Spinal cord (tissue), 10 donors: Measurements from ENCODE around the gene ST3GAL3. TPM values are rescaled to one million over a fixed set of nuclear protein-coding genes. Genes with fewer than 3 reads are reported as not detected.

Experiments
- DNase-seq, 6 donors: peaks; one replicate each; pipeline versions ENCODE4 v3.0.0 to v3.0.0-alpha.2; 2013 to 2015; ENCODE audit warnings: low spot score in 6 of 6, low read depth in 4 of 6
- H3K27ac ChIP-seq: one replicate; pipeline ENCODE4 v1.5.1; 2013; ENCODE audit warnings: low read depth, low read length, control low read depth
- H3K27me3 ChIP-seq: one replicate; pipeline ENCODE4 v1.6.1; 2013; ENCODE audit warnings: low read length; ENCODE audit not compliant: control insufficient read depth, insufficient read depth
- H3K36me3 ChIP-seq: one replicate; pipeline ENCODE4 v1.6.1; 2013; ENCODE audit warnings: low read length; ENCODE audit not compliant: control insufficient read depth, insufficient read depth
- H3K4me1 ChIP-seq: one replicate; pipeline ENCODE4 v1.6.1; 2013; ENCODE audit warnings: low read length; ENCODE audit not compliant: control insufficient read depth, insufficient read depth
- H3K4me3 ChIP-seq: one replicate; pipeline ENCODE4 v1.5.1; 2013; ENCODE audit warnings: low read depth, low read length, control low read depth
- H3K9me3 ChIP-seq: one replicate; pipeline ENCODE4 v1.6.1; 2013; ENCODE audit warnings: low read length; ENCODE audit not compliant: control insufficient read depth, insufficient read depth
- WGBS: methylation state at CpG from one replicate; pipeline ENCODE4 v1.1.5; 2013; ENCODE audit warnings: missing lambda C conversion rate; ENCODE audit not compliant: insufficient coverage; 5-methylcytosine and 5-hydroxymethylcytosine counted together
- polyA plus RNA-seq, 2 donors: library from polyadenylated mRNA; unstranded; fragments of 120-200 nt; gene quantifications; one replicate each; pipeline ENCODE4 v1.2.1, GENCODE V29; 2013; ENCODE audit not compliant: insufficient read length in 2 of 2
- total RNA-seq, 2 donors: library from RNA; depleted of rRNA in 1 of 2; stranded (reverse); fragments of 120-200 nt in 1 of 2; fragments of >200 nt in 1 of 2; gene quantifications; one replicate each; pipeline versions ENCODE4 v1.2.3 to v1.2.4, GENCODE V29; 2013 to 2014
- donor health status: healthy.

ST3GAL3 gene
- total and polyA plus RNA-seq, 4 donors, result 29.6 to 71.0 (median 52.9) TPM

DNA sequence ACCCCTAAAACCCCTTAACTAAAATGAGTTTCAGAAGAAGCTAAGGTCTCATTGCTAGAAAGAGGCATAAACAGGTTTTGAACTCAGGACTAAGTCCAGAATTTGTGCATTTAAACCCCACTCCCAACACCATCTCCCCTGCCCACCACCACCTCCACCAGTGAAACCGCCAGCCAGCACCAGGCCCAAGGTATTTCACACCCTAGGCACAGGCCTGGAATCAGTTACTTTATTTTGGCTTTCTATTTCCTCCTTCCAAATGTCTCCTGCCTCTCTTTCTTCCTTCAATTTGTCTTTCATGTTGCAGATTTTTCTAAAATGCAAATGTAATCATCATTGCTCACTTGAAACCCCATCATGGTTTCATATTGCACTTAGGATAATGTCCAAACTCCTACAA lies 237.5 kb downstream of the ST3GAL3 start:
- WGBS, result 100% methylated on average over 1 of the region's 1 CpG
- H3K4me1 ChIP-seq, result peaks cover 46% of the 10 kb centered on the region
- H3K27ac ChIP-seq, result no peak overlapping the region
- no peaks in the 10 kb centered on the region for H3K27me3 ChIP-seq
- DNase-seq, result no peak
- no peaks in the 10 kb centered on the region for H3K9me3 ChIP-seq
- peaks cover 9% of the 10 kb centered on the region for H3K36me3 ChIP-seq
- H3K4me3 ChIP-seq, result no peak overlapping the region

DNA sequence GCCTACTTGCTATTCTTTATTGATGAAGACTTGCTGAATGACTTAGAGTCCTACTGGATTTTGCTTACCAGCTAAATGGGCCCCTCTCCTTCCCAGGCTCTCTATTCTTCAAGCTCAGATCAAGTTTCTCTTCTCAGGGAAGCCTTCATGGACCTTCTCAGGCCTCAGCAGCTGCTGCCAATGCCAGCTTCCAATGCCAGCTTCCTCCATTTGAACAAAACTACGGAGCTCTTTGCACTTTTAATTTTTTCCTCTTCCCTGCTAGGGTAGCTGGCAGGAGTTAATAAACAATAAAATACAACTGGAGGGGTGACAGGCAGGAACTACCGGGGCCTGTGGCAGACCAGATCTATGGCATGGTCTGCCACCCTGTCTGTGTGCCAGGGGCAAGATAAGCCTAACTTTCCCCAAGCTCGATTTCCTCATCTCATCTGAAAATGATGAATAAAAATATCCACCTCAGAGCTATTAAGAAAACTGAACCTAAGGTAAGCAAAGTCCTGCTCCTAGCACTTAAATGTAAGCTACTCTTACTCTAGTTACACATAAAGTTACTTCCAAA lies 238.4 kb downstream of the ST3GAL3 start:
- Histone ChIP-seq H3K4me1 (peaks cover 48% of the 10 kb centered on the region), H3K27me3 (no peaks in the 10 kb centered on the region), H3K36me3 (peaks cover 16% of the 10 kb centered on the region), H3K9me3 (no peaks in the 10 kb centered on the region), H3K4me3 (peak overlapping the region; percentile 93), H3K27ac (peak overlapping the region; percentile 93)
- WGBS, result 0% methylated on average over 2 of the region's 3 CpGs
- DNase-seq, result no peak

DNA sequence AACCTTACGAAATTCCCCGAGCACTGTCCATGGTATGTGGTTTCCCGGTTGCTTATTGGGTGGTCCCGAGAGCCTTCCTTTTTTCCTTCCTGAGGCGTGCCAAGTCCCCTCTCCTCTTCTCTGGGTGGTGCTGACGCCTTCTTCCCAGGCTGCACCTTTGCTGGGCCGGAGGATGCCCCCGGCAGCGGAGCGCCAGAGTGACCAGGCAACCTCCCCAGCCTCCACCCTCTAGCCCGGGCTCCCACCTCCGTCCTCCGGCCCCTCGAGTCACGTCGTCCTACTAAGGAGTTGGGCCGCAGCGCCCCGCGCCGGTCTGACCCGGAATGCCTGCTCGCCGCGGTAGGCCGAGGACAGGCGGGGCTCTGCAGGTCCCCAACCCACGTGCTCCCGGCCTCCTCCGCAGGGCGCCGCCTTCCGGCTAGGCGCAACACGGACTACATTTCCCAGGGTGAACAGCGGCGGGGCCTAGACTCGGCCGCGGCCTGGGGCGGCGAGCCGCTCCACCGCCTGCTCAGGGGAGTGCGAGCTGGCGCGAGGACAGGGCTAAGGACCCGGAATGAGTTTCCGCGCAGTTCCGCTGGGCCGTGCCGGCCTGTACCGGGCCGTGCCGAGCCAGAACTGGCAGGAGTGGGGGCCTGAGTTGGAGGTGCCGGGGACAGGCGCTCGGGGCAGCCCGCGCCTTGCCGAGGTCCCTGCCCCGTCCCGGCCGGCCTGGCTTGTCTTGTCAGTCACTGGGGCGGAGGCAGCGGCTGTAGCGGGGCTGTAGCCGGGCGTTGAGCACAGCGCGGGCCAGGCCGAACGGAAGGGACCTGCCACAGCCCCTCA lies 239.1 kb downstream of the ST3GAL3 start, which contains the start of gene IPO13:
Gene IPO13, plus strand, starts transcription at position 715 of the 825 bp plus-strand sequence. CDS start 651 bp downstream, outside the sequence.
- H3K9me3 ChIP-seq, result no peaks in the 10 kb centered on the region
- peak; percentile 89 to 98 (median 92) for DNase-seq
- peaks cover 48% of the 10 kb centered on the region for H3K4me1 ChIP-seq
- peaks cover 21% of the 10 kb centered on the region for H3K36me3 ChIP-seq
- no peaks in the 10 kb centered on the region for H3K27me3 ChIP-seq
- H3K4me3 ChIP-seq, result peak within 1 kb of the TSS; percentile 93
- WGBS, result under 1% methylated on average over 74 of the region's 74 CpGs
- peak within 1 kb of the TSS; percentile 93 for H3K27ac ChIP-seq

DNA sequence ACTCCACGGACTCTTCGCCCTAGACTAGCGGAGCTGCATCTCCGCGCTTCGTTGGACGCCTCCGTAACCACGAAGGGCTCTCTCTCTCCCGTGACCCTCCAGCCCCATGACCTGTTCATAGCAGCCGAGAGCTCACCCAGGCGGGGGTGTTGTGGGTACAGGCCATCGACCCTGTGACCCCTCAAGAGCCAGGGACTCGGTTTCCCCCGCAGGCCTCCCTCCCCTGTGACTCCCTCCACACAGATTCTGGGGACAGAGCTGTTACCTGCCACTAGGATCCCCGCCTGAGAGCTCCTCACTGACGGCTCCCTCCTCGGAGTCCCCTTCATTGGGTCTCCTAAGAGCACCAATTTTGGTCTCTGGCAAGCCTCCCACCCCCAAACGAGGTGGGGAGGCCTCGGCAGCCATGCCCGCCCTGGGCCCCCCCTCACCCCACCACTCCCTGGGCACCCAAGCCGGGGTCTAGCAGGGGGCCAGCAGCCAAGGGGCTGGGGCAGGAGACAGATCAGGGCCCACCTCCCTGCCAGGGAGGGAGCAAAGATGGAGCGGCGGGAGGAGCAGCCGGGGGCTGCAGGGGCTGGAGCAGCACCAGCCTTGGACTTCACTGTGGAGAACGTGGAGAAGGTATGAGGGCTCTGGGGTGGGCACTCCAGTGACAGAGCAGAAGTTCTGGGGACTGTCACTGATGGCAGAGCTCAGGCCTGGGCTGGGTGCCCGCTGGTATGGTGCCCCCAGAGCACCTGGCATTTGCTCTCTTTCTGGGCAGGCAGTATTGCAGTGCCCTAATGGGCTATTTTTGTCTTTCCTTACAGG lies 239.9 kb downstream of the ST3GAL3 start:
- Histone ChIP-seq H3K4me1 (peaks cover 48% of the 10 kb centered on the region), H3K4me3 (peak overlapping the region; percentile 93), H3K27ac (peak overlapping the region; percentile 93), H3K27me3 (no peaks in the 10 kb centered on the region), H3K9me3 (no peaks in the 10 kb centered on the region), H3K36me3 (peaks cover 21% of the 10 kb centered on the region)
- no peak for DNase-seq
- WGBS, result 5% methylated on average over 20 of the region's 27 CpGs

DNA sequence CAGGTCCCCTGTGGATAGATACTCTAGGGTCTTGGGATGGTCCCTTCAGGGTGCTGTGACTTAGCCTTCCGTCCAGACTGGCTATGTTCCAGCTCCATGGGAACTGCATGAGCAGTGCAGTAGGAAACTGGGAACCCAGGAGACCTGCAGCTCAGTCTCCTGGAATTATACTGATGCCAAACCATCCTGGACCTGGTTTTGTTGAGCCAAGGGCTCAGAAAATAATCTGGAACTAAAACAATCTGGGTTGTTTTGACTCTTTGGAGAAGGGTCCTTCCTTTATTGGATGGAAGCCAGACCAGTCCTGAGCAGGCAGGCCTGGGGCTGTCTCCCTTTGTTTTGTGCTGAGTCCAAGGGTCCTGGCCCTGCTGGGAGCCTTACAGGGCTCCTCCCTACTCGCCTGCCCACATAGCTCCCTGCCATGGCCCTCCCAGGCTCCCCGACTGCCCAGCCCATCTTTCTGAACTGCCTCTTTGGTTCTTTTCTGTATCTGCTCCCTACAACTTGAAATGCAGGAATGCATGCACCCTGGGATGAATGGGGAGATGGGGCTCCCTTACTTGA lies 240.6 kb downstream of the ST3GAL3 start:
- peaks cover 50% of the 10 kb centered on the region for H3K4me1 ChIP-seq
- no peaks in the 10 kb centered on the region for H3K27me3 ChIP-seq
- peak overlapping the region; percentile 25 for H3K27ac ChIP-seq
- peak in 1 of 6 donors; percentile 34 for DNase-seq
- WGBS, result 17% methylated on average over 2 of the region's 3 CpGs
- H3K9me3 ChIP-seq, result no peaks in the 10 kb centered on the region
- H3K4me3 ChIP-seq, result peak overlapping the region; percentile 93
- H3K36me3 ChIP-seq, result peaks cover 21% of the 10 kb centered on the region

DNA sequence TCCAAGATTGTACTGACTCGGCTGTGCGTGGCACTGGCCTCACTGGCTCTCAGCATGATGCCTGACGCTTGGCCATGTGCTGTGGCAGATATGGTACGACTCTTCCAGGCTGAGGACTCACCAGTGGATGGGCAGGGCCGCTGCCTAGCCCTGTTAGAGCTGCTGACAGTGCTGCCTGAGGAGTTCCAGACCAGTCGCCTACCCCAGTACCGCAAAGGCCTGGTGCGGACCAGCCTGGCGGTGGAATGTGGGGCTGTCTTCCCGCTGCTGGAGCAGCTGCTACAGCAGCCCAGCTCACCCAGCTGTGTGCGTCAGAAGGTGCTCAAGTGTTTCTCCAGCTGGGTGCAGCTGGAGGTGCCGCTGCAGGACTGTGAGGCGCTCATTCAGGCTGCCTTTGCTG lies 242.3 kb downstream of the ST3GAL3 start:
- WGBS, result 84% methylated on average over 13 of the region's 13 CpGs
- Histone ChIP-seq H3K36me3 (peaks cover 21% of the 10 kb centered on the region), H3K9me3 (no peaks in the 10 kb centered on the region), H3K4me1 (peaks cover 61% of the 10 kb centered on the region), H3K27me3 (no peaks in the 10 kb centered on the region), H3K27ac (no peak overlapping the region), H3K4me3 (no peak overlapping the region)
- DNase-seq, result no peak

DNA sequence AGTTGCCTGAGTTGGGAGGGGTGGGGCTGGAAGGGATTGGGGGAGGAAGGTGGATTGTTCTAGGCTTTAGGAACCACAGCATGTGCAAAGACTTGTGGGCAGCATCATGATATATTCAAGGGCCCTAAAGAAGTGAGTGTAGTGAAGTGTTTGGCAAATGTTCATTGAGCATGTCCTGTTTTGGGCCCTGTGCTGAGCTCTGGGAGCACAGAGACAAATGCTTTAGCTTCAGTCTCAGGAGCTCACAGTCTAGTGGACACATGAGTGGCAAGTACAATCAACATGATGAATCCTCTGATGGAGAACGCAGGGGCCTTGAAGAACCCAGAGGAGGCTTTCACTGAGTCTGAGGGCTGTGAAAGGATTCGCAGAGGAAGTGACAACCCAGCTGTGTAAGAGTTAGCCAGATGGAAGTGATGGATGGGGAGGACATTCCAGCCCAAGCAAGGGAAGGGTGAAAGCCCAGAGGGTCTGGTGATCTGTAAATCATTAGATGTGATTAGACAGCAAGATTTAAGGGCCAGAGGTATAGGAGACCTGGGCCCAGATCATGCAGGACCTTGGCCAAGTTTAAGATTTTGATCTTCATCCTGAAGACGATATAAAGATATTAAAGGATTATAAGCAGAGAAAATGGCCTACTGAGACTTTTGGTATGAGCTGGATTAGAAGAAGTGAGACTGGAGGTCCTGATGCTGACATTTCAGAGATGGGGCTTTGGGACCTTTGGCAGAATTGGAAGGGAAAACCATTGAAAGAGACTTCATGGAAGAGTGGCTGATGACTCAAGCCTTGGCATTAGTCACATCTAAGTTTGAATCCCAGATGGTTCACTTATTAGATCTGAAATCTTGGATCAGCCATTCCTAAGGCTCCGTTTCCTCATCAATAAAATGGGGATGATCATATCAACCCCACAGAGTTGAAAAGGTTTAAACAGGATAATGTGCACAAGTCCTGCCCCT lies 244.0 kb downstream of the ST3GAL3 start:
- H3K4me1 ChIP-seq, result peaks cover 48% of the 10 kb centered on the region
- H3K9me3 ChIP-seq, result no peaks in the 10 kb centered on the region
- no peak overlapping the region for H3K4me3 ChIP-seq
- 69% methylated on average over 3 of the region's 4 CpGs for WGBS
- H3K27me3 ChIP-seq, result no peaks in the 10 kb centered on the region
- peaks cover 24% of the 10 kb centered on the region for H3K36me3 ChIP-seq
- no peak for DNase-seq
- no peak overlapping the region for H3K27ac ChIP-seq

DNA sequence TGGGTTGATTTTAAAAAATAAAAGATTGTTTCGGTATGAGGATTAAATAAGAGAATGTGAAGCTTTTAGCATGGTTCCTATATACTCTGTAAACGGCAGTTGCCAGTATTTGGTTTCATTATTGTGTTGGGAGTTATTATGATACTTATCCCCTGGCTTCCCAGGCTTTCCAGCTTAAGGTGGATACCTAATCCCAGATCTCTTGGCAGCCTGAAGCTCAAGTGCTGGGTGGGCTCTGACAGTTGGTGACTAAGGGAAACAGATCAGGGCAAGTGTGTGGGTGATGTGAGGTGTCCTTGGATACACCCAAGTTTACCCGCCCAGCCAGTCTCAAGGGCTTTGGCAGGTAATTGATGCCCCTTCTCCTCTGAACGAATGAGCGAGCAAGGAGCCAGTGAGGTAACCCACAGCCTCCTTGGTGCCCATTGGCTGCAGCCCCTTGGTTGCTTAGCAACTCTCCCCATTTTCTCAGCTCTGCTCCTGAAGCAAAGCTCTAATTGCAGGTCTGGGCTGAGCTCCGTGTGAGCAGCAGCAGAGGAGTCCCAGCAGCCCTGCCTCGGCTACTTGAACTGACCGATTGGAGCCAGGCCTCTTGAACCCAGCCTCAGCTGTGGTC lies 245.5 kb downstream of the ST3GAL3 start:
- Histone ChIP-seq H3K4me1 (peaks cover 39% of the 10 kb centered on the region), H3K4me3 (no peak overlapping the region), H3K27ac (no peak overlapping the region), H3K9me3 (no peaks in the 10 kb centered on the region), H3K36me3 (peaks cover 40% of the 10 kb centered on the region), H3K27me3 (no peaks in the 10 kb centered on the region)
- WGBS, result 25% methylated on average over 7 of the region's 8 CpGs
- DNase-seq, result peak in 4 of 6 donors; percentile 64 to 98 (median 72)
